OCI-LY3 (cell line): ENCODE measurements around the gene SGIP1.
A peak's percentile ranks its signal among the peaks of the same experiment; 100 is the strongest.
"Not testable (repeated sequence)": the region's sequence is repeated elsewhere in the genome, so short reads cannot be mapped to it uniquely, and the experiment has no call there.

Experiments used
- H2AFZ ChIP-seq: fragments of 200-600, 300-600 bp; shearing (Covaris generic); 2 replicates; pipeline ENCODE4 v1.6.0; 2014; ENCODE audit warnings: antibody characterized with exemption, low read depth, low read length
- H3K27ac ChIP-seq: fragments of 200-600, 300-600 bp; sonication (generic); 2 replicates; pipeline ENCODE4 v1.5.1; 2014; ENCODE audit warnings: mild to moderate bottlenecking, low read length, moderate library complexity, mixed read lengths
- H3K27me3 ChIP-seq: fragments of 200-600, 300-600 bp; sonication (generic); 2 replicates; pipeline ENCODE4 v1.6.1; 2014; ENCODE audit warnings: low read depth, low read length, mixed read lengths
- H3K36me3 ChIP-seq: fragments of 200-600, 300-600 bp; sonication (generic); replicated peaks from 2 replicates; pipeline ENCODE3; 2014; ENCODE audit warnings: low read depth, low read length, mixed read lengths
- H3K4me1 ChIP-seq: fragments of 300-600, 200-600 bp; sonication (generic); 2 replicates; pipeline ENCODE4 v1.6.1; 2014; ENCODE audit warnings: low read length, mixed read lengths
- H3K4me2 ChIP-seq: fragments of 200-600, 300-600 bp; sonication (generic); 2 replicates; pipeline ENCODE4 v1.6.1; 2014; ENCODE audit warnings: low read length, mixed read lengths
- H3K4me3 ChIP-seq: fragments of 300-600, 200-600 bp; sonication (generic); 2 replicates; pipeline ENCODE4 v1.5.1; 2014; ENCODE audit warnings: antibody characterized with exemption, mild to moderate bottlenecking, low read length, moderate library complexity
- H3K79me2 ChIP-seq: fragments of 300-600, 200-600 bp; shearing (Covaris generic); 2 replicates; pipeline ENCODE4 v1.6.1; 2014; ENCODE audit warnings: mild to moderate bottlenecking, low read length, mixed read lengths
- H3K9ac ChIP-seq: fragments of 300-600, 200-600 bp; shearing (Covaris generic); 2 replicates; pipeline ENCODE4 v1.6.0; 2014; ENCODE audit warnings: mild to moderate bottlenecking, low read length, moderate library complexity
- H3K9me3 ChIP-seq: fragments of 200-600, 300-600 bp; shearing (Covaris generic); 2 replicates; pipeline ENCODE4 v1.6.1; 2014; ENCODE audit warnings: low read length, mixed read lengths; ENCODE audit not compliant: insufficient read depth
- H4K20me1 ChIP-seq: fragments of 200-600, 300-600 bp; sonication (generic); 2 replicates; pipeline ENCODE4 v1.6.1; 2016; ENCODE audit warnings: low read length, mixed read lengths; ENCODE audit not compliant: insufficient read depth
- EZH2phosphoT487 ChIP-seq: fragments of 200-600 bp; shearing (Covaris generic); IDR thresholded peaks from 2 replicates; pipeline ENCODE4 v1.6.1; 2018; ENCODE audit warnings: antibody characterized with exemption, mixed run types, low read depth
- TF ChIP-seq, protein P1 (sequence below): fragments of 200-600, 300-600 bp; sonication (generic); IDR thresholded peaks from 2 replicates; pipeline ENCODE4 v1.5.1; 2014; ENCODE audit warnings: antibody characterized with exemption, low read length, low read depth

Gene SGIP1

GRCh38 chr1:66787641-66788040 is 253.7 kb downstream of the SGIP1 start:
- H3K36me3 ChIP-seq: no peaks in the 10 kb centered on the region
- no peaks in the 10 kb centered on the region for H4K20me1 ChIP-seq
- H3K9me3 ChIP-seq: no peaks in the 10 kb centered on the region
- H3K9ac ChIP-seq: no peak overlapping the region
- H3K4me2 ChIP-seq: peak overlapping the region; percentile 71
- H3K27ac ChIP-seq: no peak overlapping the region
- no peaks in the 10 kb centered on the region for H3K79me2 ChIP-seq
- peak overlapping the region; percentile 54 for H3K4me3 ChIP-seq
- peaks cover 11% of the 10 kb centered on the region for H3K4me1 ChIP-seq
- TF ChIP-seq, protein P1, sequence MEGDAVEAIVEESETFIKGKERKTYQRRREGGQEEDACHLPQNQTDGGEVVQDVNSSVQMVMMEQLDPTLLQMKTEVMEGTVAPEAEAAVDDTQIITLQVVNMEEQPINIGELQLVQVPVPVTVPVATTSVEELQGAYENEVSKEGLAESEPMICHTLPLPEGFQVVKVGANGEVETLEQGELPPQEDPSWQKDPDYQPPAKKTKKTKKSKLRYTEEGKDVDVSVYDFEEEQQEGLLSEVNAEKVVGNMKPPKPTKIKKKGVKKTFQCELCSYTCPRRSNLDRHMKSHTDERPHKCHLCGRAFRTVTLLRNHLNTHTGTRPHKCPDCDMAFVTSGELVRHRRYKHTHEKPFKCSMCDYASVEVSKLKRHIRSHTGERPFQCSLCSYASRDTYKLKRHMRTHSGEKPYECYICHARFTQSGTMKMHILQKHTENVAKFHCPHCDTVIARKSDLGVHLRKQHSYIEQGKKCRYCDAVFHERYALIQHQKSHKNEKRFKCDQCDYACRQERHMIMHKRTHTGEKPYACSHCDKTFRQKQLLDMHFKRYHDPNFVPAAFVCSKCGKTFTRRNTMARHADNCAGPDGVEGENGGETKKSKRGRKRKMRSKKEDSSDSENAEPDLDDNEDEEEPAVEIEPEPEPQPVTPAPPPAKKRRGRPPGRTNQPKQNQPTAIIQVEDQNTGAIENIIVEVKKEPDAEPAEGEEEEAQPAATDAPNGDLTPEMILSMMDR: no peak
- TF ChIP-seq EZH2phosphoT487: no peak
- H2AFZ ChIP-seq: no peak overlapping the region
- H3K27me3 ChIP-seq: no peaks in the 10 kb centered on the region

- H2AFZ ChIP-seq: no peak overlapping the region
- peaks cover 11% of the 10 kb centered on the region for H3K4me1 ChIP-seq
- no peaks in the 10 kb centered on the region for H3K27me3 ChIP-seq
- H3K4me3 ChIP-seq: peak overlapping the region; percentile 54
- TF ChIP-seq EZH2phosphoT487: no peak
- TF ChIP-seq, protein P1: no peak
- H3K4me2 ChIP-seq: peak overlapping the region; percentile 71
- H3K79me2 ChIP-seq: no peaks in the 10 kb centered on the region
- H3K27ac ChIP-seq: no peak overlapping the region
- no peaks in the 10 kb centered on the region for H3K36me3 ChIP-seq
- H3K9ac ChIP-seq: no peak overlapping the region
- H4K20me1 ChIP-seq: no peaks in the 10 kb centered on the region
- H3K9me3 ChIP-seq: no peaks in the 10 kb centered on the region
Measured at GRCh38 chr1:66788231-66788939, 254.4 kb downstream of the SGIP1 start.

- TF ChIP-seq, protein P1: no peak
- no peak for TF ChIP-seq EZH2phosphoT487
- no peak overlapping the region for H3K4me2 ChIP-seq
- no peaks in the 10 kb centered on the region for H3K27me3 ChIP-seq
- no peak overlapping the region for H3K9ac ChIP-seq
- no peak overlapping the region for H3K27ac ChIP-seq
- H3K79me2 ChIP-seq: no peaks in the 10 kb centered on the region
- H3K4me3 ChIP-seq: no peak overlapping the region
- H3K9me3 ChIP-seq: no peaks in the 10 kb centered on the region
- no peaks in the 10 kb centered on the region for H4K20me1 ChIP-seq
- no peak overlapping the region for H2AFZ ChIP-seq
- peaks cover 11% of the 10 kb centered on the region for H3K4me1 ChIP-seq
- no peaks in the 10 kb centered on the region for H3K36me3 ChIP-seq
Measured at GRCh38 chr1:66791621-66792610, 258.0 kb downstream of the SGIP1 start.

DNA sequence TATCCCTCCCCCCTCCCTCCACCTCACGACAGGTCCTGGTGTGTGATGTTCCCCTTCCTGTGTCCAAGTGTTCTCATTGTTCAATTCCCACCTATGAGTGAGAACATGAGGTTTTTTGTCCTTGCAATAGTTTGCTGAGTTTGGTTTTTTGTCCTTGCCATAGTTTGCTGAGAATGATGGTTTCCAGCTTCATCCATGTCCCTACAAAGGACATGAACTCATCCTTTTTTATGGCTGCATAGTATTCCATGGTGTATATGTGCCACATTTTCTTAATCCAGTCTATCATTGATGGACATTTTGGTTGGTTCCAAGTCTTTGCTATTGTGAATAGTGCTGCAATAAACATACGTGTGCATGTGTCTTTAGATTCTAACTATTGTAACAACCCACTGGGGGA is 261.9 kb downstream of the SGIP1 start:
- H3K27ac ChIP-seq, H2AFZ ChIP-seq: not testable (repeated sequence)

More for the DNA sequence above, 261.9 kb downstream of the SGIP1 start:
- H3K27me3 ChIP-seq, H3K36me3 ChIP-seq, H3K4me1 ChIP-seq, H3K4me3 ChIP-seq, H4K20me1 ChIP-seq, H3K9ac ChIP-seq, H3K79me2 ChIP-seq, H3K9me3 ChIP-seq, H3K4me2 ChIP-seq: not testable (repeated sequence)
